GM19438 (cell line): Measurements from ENCODE around the gene CDH8.
"Not testable (repeated sequence)": the region's sequence is repeated elsewhere in the genome, so short reads cannot be mapped to it uniquely, and the experiment has no call there.

Experiments used
- ATAC-seq: cut with Tn5 transposase; IDR thresholded peaks from one replicate; pipeline ENCODE4 v1.9.1; 2021; ENCODE audit warnings: low read depth; ENCODE audit not compliant: unreplicated experiment

The CDH8 gene

DNA sequence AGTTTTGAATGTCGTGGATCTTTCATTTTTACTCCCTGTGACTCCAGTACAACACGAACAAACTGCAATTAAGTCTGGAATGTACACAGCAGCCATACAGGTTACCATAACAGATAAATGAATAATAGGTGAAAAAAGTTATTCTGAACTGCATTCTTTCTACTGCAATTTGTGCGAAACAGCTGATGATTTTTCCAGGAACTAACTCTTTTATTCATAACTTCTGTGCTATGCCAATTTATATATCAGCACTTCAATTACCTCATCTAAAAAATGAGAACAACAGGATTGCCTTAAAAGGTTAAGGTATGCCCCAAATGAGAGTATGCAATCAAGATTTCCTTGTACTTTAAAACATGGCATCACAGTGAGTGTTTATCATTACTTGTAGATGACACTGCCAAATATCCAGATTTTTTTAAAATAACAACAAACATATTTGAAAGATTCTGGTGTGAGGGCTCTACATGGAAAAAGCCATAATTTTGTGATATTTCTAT lies 238.9 kb downstream of the CDH8 start:
- no peak for ATAC-seq

- ATAC-seq: no peak
Observed at GRCh38 chr16:61792194-61792909, 243.9 kb downstream of the CDH8 start.

GRCh38 chr16:61791464-61791863 lies 244.8 kb downstream of the CDH8 start:
- ATAC-seq: no peak

GRCh38 chr16:61781855-61782254 lies 254.4 kb downstream of the CDH8 start:
- ATAC-seq: not testable (repeated sequence)

- ATAC-seq: no peak
Observed at GRCh38 chr16:61780161-61780560, 256.1 kb downstream of the CDH8 start.

GRCh38 chr16:61770301-61770700 lies 265.9 kb downstream of the CDH8 start:
- ATAC-seq: no peak

DNA sequence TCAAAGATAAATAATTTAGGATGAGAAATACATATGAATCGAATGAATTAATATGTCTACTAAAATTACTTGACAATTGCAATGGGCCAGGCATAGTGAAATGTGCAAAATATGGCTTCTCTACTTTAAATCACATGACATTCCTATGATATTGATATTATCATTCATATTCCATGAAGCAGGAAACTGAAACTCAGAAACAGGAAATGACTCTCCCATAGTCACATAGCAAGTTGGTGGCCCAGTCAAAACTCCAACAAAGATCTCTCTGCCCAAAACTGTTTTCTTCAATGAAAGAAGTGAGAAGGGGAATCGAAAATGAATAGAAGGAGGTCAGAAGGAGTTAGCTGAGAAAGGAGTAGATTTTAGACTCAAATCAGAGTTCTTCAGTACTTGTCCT lies 272.2 kb downstream of the CDH8 start:
- no peak for ATAC-seq

- no peak for ATAC-seq
Observed at GRCh38 chr16:61763013-61763412, 273.2 kb downstream of the CDH8 start.

DNA sequence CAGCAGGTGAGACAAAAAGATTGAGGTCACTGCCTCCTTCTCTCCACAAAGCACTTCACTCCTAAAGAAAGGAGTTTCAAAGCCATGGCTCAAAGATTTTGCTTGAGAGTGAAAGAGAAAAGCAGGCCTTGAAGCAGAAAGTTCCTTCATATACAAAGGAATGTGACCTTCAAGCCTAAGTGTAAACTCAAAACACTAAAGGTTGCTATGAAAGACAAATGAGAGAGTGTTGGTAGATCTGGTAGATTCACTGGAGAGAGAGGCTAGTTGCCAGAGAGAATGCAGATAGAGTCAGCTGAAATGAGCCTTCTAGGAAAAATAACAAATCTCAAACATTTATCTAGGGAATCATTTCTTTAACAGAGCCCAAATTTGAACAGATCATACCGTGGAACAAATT lies 305.2 kb downstream of the CDH8 start:
- no peak for ATAC-seq

GRCh38 chr16:61726701-61727100 lies 309.5 kb downstream of the CDH8 start:
- ATAC-seq: no peak

DNA sequence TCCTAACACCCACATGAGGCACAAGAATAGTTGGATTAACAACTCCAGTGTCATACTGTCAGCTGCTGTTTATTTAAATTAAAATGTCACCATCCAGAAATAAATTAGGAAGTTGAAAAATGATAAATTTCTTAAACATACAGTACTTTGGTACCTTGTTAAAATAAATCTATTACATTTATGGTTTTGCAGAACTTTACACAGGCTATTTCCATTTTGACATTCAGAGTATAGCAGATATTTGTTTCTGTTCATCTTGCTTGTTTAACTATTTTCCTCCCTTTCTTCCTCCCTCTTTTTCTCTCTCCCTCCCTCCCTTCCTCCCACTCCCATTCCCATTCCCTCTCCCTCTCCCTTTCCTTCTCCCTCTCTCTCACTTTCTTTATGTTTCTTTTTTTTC lies 310.1 kb downstream of the CDH8 start:
- no peak for ATAC-seq

- ATAC-seq: no peak
Observed at GRCh38 chr16:61721544-61721943, 314.7 kb downstream of the CDH8 start.

DNA sequence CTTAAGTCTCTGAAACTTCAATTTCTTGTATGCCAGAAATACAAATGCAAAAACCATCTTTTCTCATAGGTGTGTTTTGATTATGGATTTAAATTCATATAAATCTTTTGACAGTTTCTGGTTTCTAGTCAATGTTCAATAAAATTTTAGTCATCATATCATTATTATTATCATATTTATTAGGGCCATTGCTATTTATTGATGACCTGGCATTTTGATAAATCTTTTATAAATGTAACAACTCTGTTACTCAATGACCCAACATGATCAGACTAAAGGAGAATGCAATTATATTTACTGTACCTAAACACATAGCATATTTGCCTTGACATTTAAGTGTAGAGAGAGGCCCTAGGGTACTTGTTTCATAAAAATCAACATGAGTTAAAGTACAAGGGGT lies 320.8 kb downstream of the CDH8 start:
- ATAC-seq: no peak

DNA sequence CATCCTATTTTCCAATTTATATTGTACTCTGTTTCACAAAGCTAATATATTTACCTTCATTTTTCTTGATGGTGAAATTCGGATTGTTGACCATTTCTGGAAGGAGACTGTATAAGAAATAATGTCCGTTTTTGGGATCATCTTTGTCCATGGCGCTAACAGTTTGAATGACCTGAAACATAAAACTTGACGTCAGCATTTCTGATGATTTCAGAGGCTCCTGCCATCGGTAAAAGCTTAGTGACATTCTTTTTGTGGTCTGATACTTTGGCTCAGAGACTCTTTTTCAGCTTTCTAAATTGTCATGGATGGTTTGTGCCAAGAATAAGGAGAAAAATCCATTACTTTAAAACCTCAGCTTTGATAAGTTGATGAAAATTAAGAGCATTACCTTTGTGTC lies 322.5 kb downstream of the CDH8 start:
- ATAC-seq: no peak

DNA sequence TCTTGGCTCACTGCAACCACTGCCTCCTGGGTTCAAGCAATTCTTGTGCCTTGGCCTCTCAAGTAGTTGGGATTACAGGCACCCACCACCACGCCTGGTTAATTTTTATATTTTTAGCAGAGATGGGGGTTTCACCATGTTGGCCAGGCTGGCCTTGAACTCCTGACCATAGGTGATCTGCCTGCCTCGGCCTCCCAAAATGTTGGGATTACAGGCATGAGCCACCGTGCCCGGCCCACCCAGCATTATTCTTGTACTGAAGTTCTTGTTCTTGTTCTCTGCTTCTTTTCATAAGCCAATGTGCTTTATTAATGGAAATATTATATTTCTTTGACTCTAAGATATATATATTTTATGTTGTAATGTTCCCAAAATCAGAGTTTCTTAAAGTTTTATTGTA lies 336.6 kb downstream of the CDH8 start:
- ATAC-seq: not testable (repeated sequence)

DNA sequence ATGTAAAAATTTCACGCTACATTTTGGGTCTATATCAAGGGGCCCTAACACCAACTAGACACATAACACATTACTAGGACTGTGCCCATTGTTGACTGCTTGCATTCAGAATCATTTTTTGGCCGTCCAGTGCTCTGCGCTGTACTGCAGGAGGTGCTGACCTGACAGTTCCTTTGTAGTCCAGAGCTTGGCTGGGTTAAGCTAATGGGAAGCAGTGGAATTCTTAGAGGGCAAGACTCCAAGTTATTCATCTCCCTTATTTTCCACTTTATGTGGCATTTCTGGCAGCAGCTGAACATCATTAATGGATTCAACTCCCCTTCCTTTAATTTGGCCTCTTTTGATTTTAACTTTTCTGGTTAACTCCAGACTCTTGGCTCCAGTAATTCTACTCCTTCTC lies 351.7 kb downstream of the CDH8 start:
- no peak for ATAC-seq

DNA sequence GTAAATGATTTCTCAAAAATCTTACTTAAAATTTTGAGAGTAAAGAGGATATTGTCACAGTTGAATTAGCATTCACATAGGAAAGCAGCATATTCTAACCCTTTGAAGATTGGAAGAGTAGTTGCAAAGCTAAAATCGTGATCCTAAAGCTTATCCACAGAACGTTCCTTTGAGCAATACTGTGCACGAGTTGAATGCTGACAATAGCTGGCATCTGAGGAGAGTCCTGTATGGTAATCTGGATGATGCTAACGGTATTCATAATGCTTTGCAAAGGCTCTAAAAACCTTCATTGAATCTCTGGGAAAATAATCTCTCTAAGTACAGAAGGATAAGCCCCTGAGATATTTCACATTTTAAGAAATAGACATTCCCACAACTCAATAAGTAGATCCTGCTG lies 354.6 kb downstream of the CDH8 start:
- ATAC-seq: no peak

DNA sequence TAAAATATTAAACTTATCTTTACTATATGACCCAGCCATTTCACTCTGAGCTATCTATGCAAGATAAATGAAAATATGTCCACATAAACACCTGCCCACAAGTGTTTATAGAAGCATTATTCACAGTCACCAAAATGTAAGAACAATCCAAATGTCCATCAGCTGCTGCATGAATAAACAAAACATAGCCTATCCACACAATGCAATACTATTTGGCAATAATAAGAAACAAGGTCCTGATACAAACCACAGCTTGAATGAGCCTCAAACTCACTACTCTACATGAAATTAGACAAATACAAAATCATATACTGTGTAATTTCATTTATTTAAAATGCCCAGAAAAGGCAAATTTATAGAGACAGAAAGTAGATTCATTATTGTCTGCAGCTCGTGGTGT lies 355.1 kb downstream of the CDH8 start:
- ATAC-seq: no peak

GRCh38 chr16:61678182-61678581 lies 358.1 kb downstream of the CDH8 start:
- ATAC-seq: no peak

DNA sequence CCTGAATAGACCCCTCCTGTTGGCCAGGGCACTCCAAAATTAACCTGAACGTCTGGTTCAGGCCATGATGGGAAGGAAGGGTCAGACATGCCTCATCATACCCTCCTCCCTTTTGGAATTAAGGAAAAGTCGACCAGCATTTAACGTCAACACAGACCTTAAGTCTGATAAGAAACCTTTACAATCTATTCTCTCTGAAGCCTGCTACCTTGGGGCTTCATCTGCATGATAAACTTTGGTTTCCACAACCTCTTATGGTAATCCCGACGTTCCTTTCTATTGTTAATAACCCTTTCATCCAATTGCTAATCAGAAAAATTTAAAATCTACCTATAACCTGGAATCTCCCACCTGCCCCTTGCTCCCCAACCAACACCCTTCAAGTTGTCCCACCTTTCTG lies 358.5 kb downstream of the CDH8 start:
- ATAC-seq: no peak

- no peak for ATAC-seq
Observed at GRCh38 chr16:61676740-61677139, 359.5 kb downstream of the CDH8 start.

DNA sequence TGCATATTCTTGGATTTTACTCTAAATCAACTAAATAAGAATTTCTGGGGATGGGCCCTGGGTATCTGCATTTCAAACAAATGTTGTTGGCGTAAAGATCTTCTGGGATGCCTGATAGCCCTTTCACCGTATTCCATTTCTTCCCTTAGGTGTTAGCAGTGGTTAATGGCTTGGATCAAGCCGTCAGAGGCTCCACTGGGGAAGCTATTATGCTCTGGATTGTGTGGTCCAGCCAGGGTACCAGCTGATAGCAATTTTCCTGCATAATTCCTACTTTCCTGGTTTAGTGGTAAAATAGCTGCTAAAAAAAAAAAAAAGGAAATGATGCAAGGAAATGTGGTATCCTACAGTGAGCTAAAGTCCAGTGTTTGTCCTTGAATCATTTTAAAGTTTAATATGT lies 365.1 kb downstream of the CDH8 start:
- no peak for ATAC-seq

DNA sequence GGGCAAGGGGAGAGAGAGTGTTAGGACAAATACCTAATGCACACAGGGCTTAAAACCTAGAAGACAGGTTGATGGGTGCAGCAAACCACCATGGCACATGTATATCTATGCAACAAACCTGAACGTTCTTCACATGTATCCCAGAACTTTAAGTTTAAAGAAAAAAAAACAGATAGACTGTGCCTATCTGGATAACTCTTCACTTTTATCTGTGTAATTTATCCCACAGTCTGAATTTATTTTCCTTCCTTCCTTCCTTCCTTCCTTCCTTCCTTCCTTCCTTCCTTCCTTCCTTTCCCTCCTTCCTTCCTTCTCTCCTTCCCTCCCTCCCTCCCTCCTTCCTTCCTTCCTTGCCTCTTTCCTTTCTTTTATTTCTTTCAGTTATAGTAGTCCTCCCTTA lies 370.7 kb downstream of the CDH8 start:
- ATAC-seq: no peak
